HG03135 (cell line): Measurements from ENCODE around the gene TRAIP.

Experiments
- ATAC-seq: cut with Tn5 transposase; IDR thresholded peaks from one replicate; pipeline ENCODE4 v1.9.1; 2021; ENCODE audit warnings: mild to moderate bottlenecking, moderate library complexity; ENCODE audit not compliant: unreplicated experiment

Gene TRAIP

GRCh38 chr3:49873623-49874022 lies 17.3 kb upstream of the TRAIP start:
- ATAC-seq = no peak

GRCh38 chr3:49872801-49873281 lies 16.5 kb upstream of the TRAIP start:
- no peak for ATAC-seq

- no peak for ATAC-seq
Observed at GRCh38 chr3:49871531-49872153, 15.3 kb upstream of the TRAIP start.

GRCh38 chr3:49869525-49870126 lies 13.3 kb upstream of the TRAIP start, which contains the start of gene CAMKV:
CAMKV (minus strand) TSS chr3:49869906; CDS start chr3:49862388, 7,518 bp downstream.
- ATAC-seq = no peak

GRCh38 chr3:49868862-49869466 lies 12.6 kb upstream of the TRAIP start:
- ATAC-seq = no peak

- ATAC-seq = no peak
Observed at GRCh38 chr3:49867871-49868321, 11.5 kb upstream of the TRAIP start.

- no peak for ATAC-seq
Observed at GRCh38 chr3:49867400-49867799, 11.0 kb upstream of the TRAIP start.

- ATAC-seq = no peak
Observed at GRCh38 chr3:49865198-49865784, 8.9 kb upstream of the TRAIP start.

- ATAC-seq = no peak
Observed at GRCh38 chr3:49864505-49864904, 8.1 kb upstream of the TRAIP start.

GRCh38 chr3:49859576-49860305 lies 3.4 kb upstream of the TRAIP start:
- ATAC-seq = no peak

- no peak for ATAC-seq
Observed at GRCh38 chr3:49855662-49856061, 702 bp downstream of the TRAIP start.

GRCh38 chr3:49845694-49846093 lies 10.7 kb downstream of the TRAIP start:
- ATAC-seq = no peak

GRCh38 chr3:49844464-49845183 lies 11.7 kb downstream of the TRAIP start:
- ATAC-seq = no peak

GRCh38 chr3:49842843-49843517 lies 13.4 kb downstream of the TRAIP start:
- no peak for ATAC-seq

- no peak for ATAC-seq
Observed at GRCh38 chr3:49841806-49842205, 14.6 kb downstream of the TRAIP start.

GRCh38 chr3:49841126-49841696 lies 15.2 kb downstream of the TRAIP start:
- ATAC-seq = no peak

- ATAC-seq = no peak
Observed at GRCh38 chr3:49840388-49840787, 16.0 kb downstream of the TRAIP start.

GRCh38 chr3:49839193-49839809 lies 17.1 kb downstream of the TRAIP start:
- no peak for ATAC-seq

- no peak for ATAC-seq
Observed at GRCh38 chr3:49831341-49831740, 25.0 kb downstream of the TRAIP start.
